Nephron progenitor cell (in vitro differentiated cells): ENCODE data around the gene ANGPTL2.

Source experiments
- DNase-seq: peaks from one replicate; pipeline ENCODE4 v3.0.0; 2021
- H3K27ac Mint-ChIP-seq: 2 replicates; pipeline ENCODE4 v1.8.0; 2021; ENCODE audit warnings: mild to moderate bottlenecking, moderate library complexity, mixed read lengths
- H3K27me3 Mint-ChIP-seq: 2 replicates; pipeline ENCODE4 v1.8.0; 2021; ENCODE audit warnings: mild to moderate bottlenecking, low read depth, mixed read lengths; ENCODE audit not compliant: poor library complexity
- H3K36me3 Mint-ChIP-seq: 2 replicates; pipeline ENCODE4 v1.8.0; 2021; ENCODE audit warnings: low read depth, mixed read lengths
- H3K4me1 Mint-ChIP-seq: 2 replicates; pipeline ENCODE4 v1.8.0; 2021; ENCODE audit warnings: mixed read lengths
- H3K4me3 Mint-ChIP-seq: 2 replicates; pipeline ENCODE4 v1.8.0; 2021; ENCODE audit warnings: mild to moderate bottlenecking, moderate library complexity, mixed read lengths
- H3K9me3 Mint-ChIP-seq: 2 replicates; pipeline ENCODE4 v1.8.0; 2021; ENCODE audit warnings: mild to moderate bottlenecking, moderate library complexity, mixed read lengths
- TF ChIP-seq, protein P1 (sequence below): fragments of 200-600 bp; sonication (generic); IDR thresholded peaks from 2 replicates; pipeline ENCODE4 v1.5.0; 2021; ENCODE audit warnings: antibody characterized with exemption

Gene ANGPTL2

DNA sequence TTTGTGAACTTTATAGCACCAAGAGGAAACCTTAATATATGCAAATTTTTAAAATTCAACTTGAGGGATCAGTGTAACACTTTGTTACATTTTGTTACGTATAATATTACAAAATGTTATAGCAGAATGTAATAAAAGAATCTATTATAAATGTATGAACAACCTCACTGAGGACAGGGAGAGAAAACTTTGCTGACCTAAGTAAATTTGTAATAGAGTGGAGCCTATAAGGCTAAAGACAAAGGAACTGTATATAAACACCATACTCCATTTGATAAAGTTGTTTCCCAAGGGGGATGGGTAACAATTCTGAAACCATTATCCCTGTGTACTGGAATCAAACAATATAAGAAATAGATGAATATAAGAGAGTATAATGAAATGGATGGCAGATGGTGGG, 77.3 kb downstream of the ANGPTL2 start:
- Mint-ChIP-seq H3K27ac (no peak overlapping the region), H3K4me3 (no peak overlapping the region), H3K4me1 (no peaks in the 10 kb centered on the region), H3K36me3 (no peaks in the 10 kb centered on the region), H3K9me3 (no peaks in the 10 kb centered on the region), H3K27me3 (peaks cover 2% of the 10 kb centered on the region)
- no peak for DNase-seq
- TF ChIP-seq, protein P1, sequence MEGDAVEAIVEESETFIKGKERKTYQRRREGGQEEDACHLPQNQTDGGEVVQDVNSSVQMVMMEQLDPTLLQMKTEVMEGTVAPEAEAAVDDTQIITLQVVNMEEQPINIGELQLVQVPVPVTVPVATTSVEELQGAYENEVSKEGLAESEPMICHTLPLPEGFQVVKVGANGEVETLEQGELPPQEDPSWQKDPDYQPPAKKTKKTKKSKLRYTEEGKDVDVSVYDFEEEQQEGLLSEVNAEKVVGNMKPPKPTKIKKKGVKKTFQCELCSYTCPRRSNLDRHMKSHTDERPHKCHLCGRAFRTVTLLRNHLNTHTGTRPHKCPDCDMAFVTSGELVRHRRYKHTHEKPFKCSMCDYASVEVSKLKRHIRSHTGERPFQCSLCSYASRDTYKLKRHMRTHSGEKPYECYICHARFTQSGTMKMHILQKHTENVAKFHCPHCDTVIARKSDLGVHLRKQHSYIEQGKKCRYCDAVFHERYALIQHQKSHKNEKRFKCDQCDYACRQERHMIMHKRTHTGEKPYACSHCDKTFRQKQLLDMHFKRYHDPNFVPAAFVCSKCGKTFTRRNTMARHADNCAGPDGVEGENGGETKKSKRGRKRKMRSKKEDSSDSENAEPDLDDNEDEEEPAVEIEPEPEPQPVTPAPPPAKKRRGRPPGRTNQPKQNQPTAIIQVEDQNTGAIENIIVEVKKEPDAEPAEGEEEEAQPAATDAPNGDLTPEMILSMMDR, result no peak

DNA sequence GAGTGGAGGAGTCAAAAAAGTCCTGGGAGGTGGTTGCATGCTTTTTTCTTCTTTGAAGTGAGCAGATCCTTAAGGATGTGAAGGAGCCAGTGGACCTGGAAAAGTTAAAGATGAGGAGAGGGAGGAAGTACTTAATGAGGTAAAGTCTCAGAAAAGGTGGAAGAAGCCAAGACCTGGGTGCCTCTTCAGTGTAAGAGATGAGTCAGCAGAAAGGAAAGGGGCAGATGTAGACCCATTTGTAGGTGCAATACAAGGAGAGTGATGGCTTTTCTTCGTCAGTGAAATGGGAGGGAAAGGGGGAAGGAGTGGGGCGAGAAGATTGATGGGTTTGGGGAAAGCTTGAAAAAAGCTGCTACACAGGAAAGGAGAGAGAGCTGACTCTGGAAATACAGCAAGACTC, 82.9 kb downstream of the ANGPTL2 start:
- Mint-ChIP-seq H3K27me3 (peaks cover 2% of the 10 kb centered on the region), H3K36me3 (no peaks in the 10 kb centered on the region), H3K9me3 (no peaks in the 10 kb centered on the region), H3K4me3 (no peak overlapping the region), H3K4me1 (no peaks in the 10 kb centered on the region), H3K27ac (no peak overlapping the region)
- DNase-seq, result no peak
- TF ChIP-seq, protein P1, result no peak

DNA sequence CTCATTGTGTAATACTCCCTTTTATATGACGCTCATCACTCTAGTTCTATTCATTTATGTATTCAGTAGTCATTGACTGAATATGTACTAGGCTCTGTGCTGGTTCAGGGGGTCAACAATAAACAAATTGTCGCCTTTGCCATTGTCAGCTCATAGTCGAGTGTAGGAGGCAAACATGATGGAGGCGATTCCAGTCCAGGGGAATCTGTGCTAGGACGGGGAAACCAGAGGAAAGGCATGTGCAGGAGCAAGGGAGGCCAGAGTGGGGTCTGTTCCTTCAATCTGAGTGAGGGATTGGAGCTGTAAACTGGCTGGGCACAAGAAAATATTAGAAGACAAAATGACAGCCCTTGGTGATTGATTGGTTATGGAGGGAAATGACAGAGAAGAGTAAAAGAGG, 83.9 kb downstream of the ANGPTL2 start:
- Mint-ChIP-seq H3K27me3 (peaks cover 2% of the 10 kb centered on the region), H3K4me3 (no peak overlapping the region), H3K27ac (no peak overlapping the region), H3K36me3 (no peaks in the 10 kb centered on the region), H3K9me3 (no peaks in the 10 kb centered on the region), H3K4me1 (no peaks in the 10 kb centered on the region)
- TF ChIP-seq, protein P1, result no peak
- no peak for DNase-seq
